ENCODE data around the gene TAF8. TPM values are rescaled to one million over a fixed set of nuclear protein-coding genes. Genes with fewer than 3 reads are reported as not detected.

The TAF8 gene
- total RNA-seq, 1 donor from 2014 or later, result 26.0 TPM

- TF ChIP-seq CTCF (IDR thresholded peaks at IDR 0.05), result no peak
- no peaks in the 10 kb centered on the region for H3K36me3 ChIP-seq
- no peak overlapping the region for H3K27ac ChIP-seq
- no peaks in the 10 kb centered on the region for H3K9me3 ChIP-seq
- no peaks in the 10 kb centered on the region for H3K4me1 ChIP-seq
- H3K27me3 ChIP-seq, result no peaks in the 10 kb centered on the region
- intact Hi-C loops (cut with DNase I), result no loop called here
- H3K4me3 ChIP-seq, result no peak overlapping the region
- no peak for DNase-seq (ENCODE audit: low spot score in 2 of 2)
Observed at GRCh38 chr6:42093582-42094329, 43.4 kb downstream of the TAF8 start.

GRCh38 chr6:42095094-42095493 is 44.8 kb downstream of the TAF8 start:
- H3K9me3 ChIP-seq, result no peaks in the 10 kb centered on the region
- H3K4me3 ChIP-seq, result no peak overlapping the region
- DNase-seq (ENCODE audit: low spot score in 2 of 2), result no peak
- no peaks in the 10 kb centered on the region for H3K4me1 ChIP-seq
- H3K36me3 ChIP-seq, result no peaks in the 10 kb centered on the region
- TF ChIP-seq CTCF (IDR thresholded peaks at IDR 0.05), result no peak
- H3K27me3 ChIP-seq, result no peaks in the 10 kb centered on the region
- intact Hi-C loops (cut with DNase I), result no loop called here
- H3K27ac ChIP-seq, result no peak overlapping the region

GRCh38 chr6:42095776-42096541 is 45.6 kb downstream of the TAF8 start:
- Histone ChIP-seq H3K36me3 (no peaks in the 10 kb centered on the region), H3K27ac (no peak overlapping the region), H3K27me3 (no peaks in the 10 kb centered on the region), H3K4me3 (no peak overlapping the region), H3K9me3 (no peaks in the 10 kb centered on the region), H3K4me1 (no peaks in the 10 kb centered on the region)
- TF ChIP-seq CTCF (IDR thresholded peaks at IDR 0.05), result no peak
- no peak for DNase-seq (ENCODE audit: low spot score in 2 of 2)
- intact Hi-C loops (cut with DNase I), result no loop called here

- Histone ChIP-seq H3K27me3 (peaks cover 7% of the 10 kb centered on the region), H3K27ac (peak overlapping the region in 1 of 2 donors; percentile 18), H3K36me3 (no peaks in the 10 kb centered on the region), H3K4me3 (no peak overlapping the region), H3K4me1 (no peaks in the 10 kb centered on the region), H3K9me3 (no peaks in the 10 kb centered on the region)
- DNase-seq (ENCODE audit: low spot score in 2 of 2), result no peak
- intact Hi-C loops (cut with DNase I), result no loop called here
- TF ChIP-seq CTCF (IDR thresholded peaks at IDR 0.05), result no peak
Observed at GRCh38 chr6:42099340-42100028, 49.2 kb downstream of the TAF8 start.

- DNase-seq (ENCODE audit: low spot score in 2 of 2), result no peak
- Histone ChIP-seq H3K9me3 (no peaks in the 10 kb centered on the region), H3K36me3 (no peaks in the 10 kb centered on the region), H3K4me3 (no peak overlapping the region), H3K27ac (peak overlapping the region in 1 of 2 donors; percentile 27), H3K27me3 (peaks cover 9% of the 10 kb centered on the region), H3K4me1 (peaks cover 0 to 3% of the 10 kb centered on the region in 2 donors)
- no peak for TF ChIP-seq CTCF (IDR thresholded peaks at IDR 0.05)
- intact Hi-C loops (cut with DNase I), result no loop called here
Observed at GRCh38 chr6:42100029-42100901, 49.9 kb downstream of the TAF8 start.
